Measurements from ENCODE around the gene C2orf69.

Gene C2orf69

GRCh38 chr2:199940373-199940772, 29.3 kb downstream of the C2orf69 start:
- ChIA-PET CTCF (interaction anchor here (0.6 to 1.7 kb wide), 8 partner anchors 9 to 348 kb away, joined by 3 to 19 read pairs (median 6); no protein-coding TSS in a partner anchor), POLR2A (ENCODE audit: low non-redundant PET) (no interaction called here)
- no peak overlapping the region for H3K27ac ChIP-seq
- TF ChIP-seq, protein P1, sequence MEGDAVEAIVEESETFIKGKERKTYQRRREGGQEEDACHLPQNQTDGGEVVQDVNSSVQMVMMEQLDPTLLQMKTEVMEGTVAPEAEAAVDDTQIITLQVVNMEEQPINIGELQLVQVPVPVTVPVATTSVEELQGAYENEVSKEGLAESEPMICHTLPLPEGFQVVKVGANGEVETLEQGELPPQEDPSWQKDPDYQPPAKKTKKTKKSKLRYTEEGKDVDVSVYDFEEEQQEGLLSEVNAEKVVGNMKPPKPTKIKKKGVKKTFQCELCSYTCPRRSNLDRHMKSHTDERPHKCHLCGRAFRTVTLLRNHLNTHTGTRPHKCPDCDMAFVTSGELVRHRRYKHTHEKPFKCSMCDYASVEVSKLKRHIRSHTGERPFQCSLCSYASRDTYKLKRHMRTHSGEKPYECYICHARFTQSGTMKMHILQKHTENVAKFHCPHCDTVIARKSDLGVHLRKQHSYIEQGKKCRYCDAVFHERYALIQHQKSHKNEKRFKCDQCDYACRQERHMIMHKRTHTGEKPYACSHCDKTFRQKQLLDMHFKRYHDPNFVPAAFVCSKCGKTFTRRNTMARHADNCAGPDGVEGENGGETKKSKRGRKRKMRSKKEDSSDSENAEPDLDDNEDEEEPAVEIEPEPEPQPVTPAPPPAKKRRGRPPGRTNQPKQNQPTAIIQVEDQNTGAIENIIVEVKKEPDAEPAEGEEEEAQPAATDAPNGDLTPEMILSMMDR (conservative IDR thresholded peaks at IDR 0.05; ENCODE audit: low read depth) = no peak
- no peak for DNase-seq (ENCODE audit: low spot score)

- no peak overlapping the region for H3K27ac ChIP-seq
- ChIA-PET CTCF (interaction anchor here (1.2 kb wide), 1 partner anchor 18 kb away, joined by 3 read pairs; no protein-coding TSS in a partner anchor), POLR2A (ENCODE audit: low non-redundant PET) (no interaction called here)
These were observed 32.3 kb downstream of the C2orf69 start for GRCh38 chr2:199943373-199943772.

DNA sequence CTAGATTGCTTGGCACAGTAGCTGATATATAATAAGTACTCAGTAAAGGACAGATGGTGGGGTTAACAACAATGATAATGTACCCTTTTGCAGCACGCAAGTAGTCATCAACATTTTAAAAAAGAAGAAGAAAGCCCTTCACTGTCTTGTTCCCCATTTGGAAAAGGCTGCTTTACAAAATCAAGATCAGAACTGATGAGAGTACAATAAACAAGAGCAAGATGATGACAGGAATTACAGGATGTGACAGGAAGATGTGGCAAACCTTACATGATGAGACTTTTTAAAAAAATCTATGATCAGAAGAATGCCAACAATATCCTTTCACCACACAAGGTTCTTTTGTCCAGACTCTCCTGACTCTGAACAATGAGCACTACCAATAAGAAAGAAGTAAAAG, 35.1 kb downstream of the C2orf69 start:
- CTCF ChIA-PET = no interaction called here

More at GRCh38 chr2:199943373-199943772, 32.3 kb downstream of the C2orf69 start:
- DNase-seq (ENCODE audit: low spot score) = no peak
- TF ChIP-seq, protein P1 (conservative IDR thresholded peaks at IDR 0.05; ENCODE audit: low read depth) = no peak

DNA sequence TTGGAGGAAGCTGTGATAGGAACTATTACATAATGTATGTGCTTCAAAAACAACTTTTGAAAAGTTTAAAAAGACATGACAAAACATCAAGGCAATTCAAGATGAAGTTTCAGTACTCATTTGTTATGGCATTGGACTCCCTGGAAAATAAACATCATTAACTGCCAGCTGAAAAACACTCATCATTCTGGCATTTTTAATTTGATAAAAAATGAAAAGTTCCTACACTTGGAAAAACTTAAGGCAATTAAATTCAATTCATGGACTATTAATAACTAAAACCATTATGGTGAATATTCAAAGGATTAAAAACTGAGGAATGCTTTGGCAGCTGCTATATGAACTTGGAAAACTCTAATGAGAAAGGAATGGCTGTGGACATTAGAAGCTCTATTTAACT, 35.7 kb downstream of the C2orf69 start:
- POLR2A ChIA-PET (ENCODE audit: low non-redundant PET) = no interaction called here
- CTCF ChIA-PET = no interaction called here
- H3K27ac ChIP-seq = no peak overlapping the region
- TF ChIP-seq, protein P1 (conservative IDR thresholded peaks at IDR 0.05; ENCODE audit: low read depth) = no peak
- DNase-seq (ENCODE audit: low spot score) = no peak

More for the DNA sequence above, 35.1 kb downstream of the C2orf69 start:
- TF ChIP-seq, protein P1 (conservative IDR thresholded peaks at IDR 0.05; ENCODE audit: low read depth) = no peak
- H3K27ac ChIP-seq = no peak overlapping the region
- POLR2A ChIA-PET (ENCODE audit: low non-redundant PET) = no interaction called here
- no peak for DNase-seq (ENCODE audit: low spot score)

DNA sequence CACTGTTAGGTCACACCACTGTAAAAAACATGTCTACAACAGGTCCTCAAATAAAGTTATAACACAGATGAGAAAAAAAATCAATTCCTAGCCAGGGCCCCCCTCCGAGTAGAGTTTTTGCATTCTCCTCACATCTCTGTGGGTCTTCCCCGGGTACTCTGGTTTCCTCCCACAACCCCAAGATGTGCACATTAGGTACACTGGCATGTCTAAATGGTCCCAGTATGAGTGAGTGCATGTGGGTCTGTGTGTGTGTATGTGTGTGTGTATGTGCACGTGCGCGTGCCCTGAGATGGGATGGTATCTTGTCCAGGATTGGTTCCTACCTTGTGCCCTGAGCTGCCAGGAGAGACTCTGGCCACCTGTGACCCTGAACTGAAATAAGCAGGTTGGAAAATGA, 39.3 kb downstream of the C2orf69 start:
- CTCF ChIA-PET = no interaction called here
- POLR2A ChIA-PET (ENCODE audit: low non-redundant PET) = interaction anchor here (0.6 kb wide), 1 partner anchor 534 kb away, joined by 3 read pairs; no protein-coding TSS in a partner anchor

GRCh38 chr2:199951023-199951422, 39.9 kb downstream of the C2orf69 start:
- TF ChIP-seq, protein P1 (conservative IDR thresholded peaks at IDR 0.05; ENCODE audit: low read depth) = no peak
- H3K27ac ChIP-seq = no peak overlapping the region
- DNase-seq (ENCODE audit: low spot score) = no peak
- ChIA-PET POLR2A (ENCODE audit: low non-redundant PET) (interaction anchor here (0.6 kb wide), 1 partner anchor 533 kb away, joined by 3 read pairs; no protein-coding TSS in a partner anchor), CTCF (no interaction called here)

More for the DNA sequence above, 39.3 kb downstream of the C2orf69 start:
- H3K27ac ChIP-seq = no peak overlapping the region
- no peak for DNase-seq (ENCODE audit: low spot score)
- TF ChIP-seq, protein P1 (conservative IDR thresholded peaks at IDR 0.05; ENCODE audit: low read depth) = no peak

Data from RWPE1 (cell line).